HEK293T (cell line): ENCODE measurements around the gene DMD.

Experiments
- BHLHE40 ChIP-seq: fragments of 450-650 bp; IDR thresholded peaks from 2 replicates; pipeline ENCODE4 v1.6.1; 2016; ENCODE audit warnings: mild to moderate bottlenecking, moderate library complexity, borderline replicate concordance
- ELF4 ChIP-seq: fragments of 450-650 bp; IDR thresholded peaks from 2 replicates; pipeline ENCODE4 v1.6.1; 2017; ENCODE audit warnings: antibody characterized with exemption
- FOXM1 ChIP-seq: fragments of 450-650 bp; IDR thresholded peaks from 2 replicates; pipeline ENCODE4 v1.6.1; 2017; ENCODE audit warnings: mild to moderate bottlenecking, borderline replicate concordance
- HDGF ChIP-seq: fragments of 450-650 bp; IDR thresholded peaks from 2 replicates; pipeline ENCODE4 v1.6.1; 2017; ENCODE audit warnings: antibody characterized with exemption, borderline replicate concordance
- ZNF384 ChIP-seq: fragments of 450-650 bp; IDR thresholded peaks from 2 replicates; pipeline ENCODE4 v1.6.1; 2016

GRCh38 chrX:31838617-31839016 is 1372.7 kb downstream of the DMD start:
- no peak for TF ChIP-seq FOXM1
- no peak for TF ChIP-seq HDGF
- no peak for TF ChIP-seq BHLHE40
- TF ChIP-seq ELF4: no peak
- no peak for TF ChIP-seq ZNF384
